ENCODE results near the gene RNU1-2. TPM values are rescaled to one million over a fixed set of nuclear protein-coding genes. Genes with fewer than 3 reads are reported as not detected.

The RNU1-2 gene
- total RNA-seq, 1 experiment from 2014 or later: 1,606 TPM

GRCh38 chr1:16925635-16926490 lies 30.1 kb downstream of the RNU1-2 start:
- H3K4me3 Mint-ChIP-seq (ENCODE audit: unreplicated experiment): peak overlapping the region; percentile 65
- peak; percentile 90 for DNase-seq (ENCODE audit: unreplicated experiment)
- H3K9me3 Mint-ChIP-seq (ENCODE audit: unreplicated experiment): no peaks in the 10 kb centered on the region
- intact Hi-C loops (cut with micrococcal nuclease): no loop called here
- POLR2A ChIA-PET: interaction anchor here (0.5 to 2.0 kb wide), 15 partner anchors 8 to 679 kb away, joined by 3 to 27 read pairs (median 5); partner anchors contain the start of gene NBPF1
- CTCF ChIA-PET: interaction anchor here (0.5 to 1.9 kb wide), 13 partner anchors 10 to 326 kb away, joined by 3 to 11 read pairs (median 5); no protein-coding TSS in a partner anchor
- H3K36me3 Mint-ChIP-seq (ENCODE audit: insufficient read depth, unreplicated experiment): no peaks in the 10 kb centered on the region
- peak overlapping the region; percentile 99 for H3K27ac Mint-ChIP-seq (ENCODE audit: low read depth, unreplicated experiment)
- TF ChIP-seq CTCF (IDR thresholded peaks at IDR 0.05; ENCODE audit: unreplicated experiment): peak; percentile 16
- no TSS peak for BruUV-seq (replicated peaks)
- H3K27me3 Mint-ChIP-seq (ENCODE audit: insufficient read depth, unreplicated experiment): no peaks in the 10 kb centered on the region
- H3K4me1 Mint-ChIP-seq (ENCODE audit: insufficient read depth, unreplicated experiment): peaks cover 40% of the 10 kb centered on the region

- CTCF ChIA-PET: interaction anchor here (1.0 to 1.9 kb wide), 4 partner anchors 11 to 306 kb away, joined by 3 to 11 read pairs (median 6); no protein-coding TSS in a partner anchor
- POLR2A ChIA-PET: interaction anchor here (0.5 to 2.0 kb wide), 7 partner anchors 7 to 575 kb away, joined by 3 to 27 read pairs (median 7); no protein-coding TSS in a partner anchor
- H3K4me1 Mint-ChIP-seq (ENCODE audit: insufficient read depth, unreplicated experiment): peaks cover 35% of the 10 kb centered on the region
- H3K9me3 Mint-ChIP-seq (ENCODE audit: unreplicated experiment): no peaks in the 10 kb centered on the region
- no peak for DNase-seq (ENCODE audit: unreplicated experiment)
- H3K27ac Mint-ChIP-seq (ENCODE audit: low read depth, unreplicated experiment): peak overlapping the region; percentile 36
- no peaks in the 10 kb centered on the region for H3K27me3 Mint-ChIP-seq (ENCODE audit: insufficient read depth, unreplicated experiment)
- H3K4me3 Mint-ChIP-seq (ENCODE audit: unreplicated experiment): no peak overlapping the region
- intact Hi-C loops (cut with micrococcal nuclease): no loop called here
- no peaks in the 10 kb centered on the region for H3K36me3 Mint-ChIP-seq (ENCODE audit: insufficient read depth, unreplicated experiment)
- BruUV-seq (replicated peaks): no TSS peak
- TF ChIP-seq CTCF (IDR thresholded peaks at IDR 0.05; ENCODE audit: unreplicated experiment): no peak
Measured at GRCh38 chr1:16926491-16927073, 30.8 kb downstream of the RNU1-2 start.

GRCh38 chr1:16927256-16927655 lies 31.5 kb downstream of the RNU1-2 start:
- Mint-ChIP-seq H3K27ac (ENCODE audit: low read depth, unreplicated experiment) (peak overlapping the region; percentile 36), H3K4me1 (ENCODE audit: insufficient read depth, unreplicated experiment) (peaks cover 31% of the 10 kb centered on the region), H3K36me3 (ENCODE audit: insufficient read depth, unreplicated experiment) (no peaks in the 10 kb centered on the region), H3K27me3 (ENCODE audit: insufficient read depth, unreplicated experiment) (no peaks in the 10 kb centered on the region), H3K9me3 (ENCODE audit: unreplicated experiment) (no peaks in the 10 kb centered on the region), H3K4me3 (ENCODE audit: unreplicated experiment) (no peak overlapping the region)
- no TSS peak for BruUV-seq (replicated peaks)
- intact Hi-C loops (cut with micrococcal nuclease): no loop called here
- ChIA-PET POLR2A (no interaction called here), CTCF (no interaction called here)
- DNase-seq (ENCODE audit: unreplicated experiment): no peak
- TF ChIP-seq CTCF (IDR thresholded peaks at IDR 0.05; ENCODE audit: unreplicated experiment): no peak

All from MCF 10A (cell line).